GM12875 (cell line): ENCODE data around the gene ZMIZ2.

Source experiments
- H3K4me3 ChIP-seq: one replicate; pipeline ENCODE4 v1.5.1; 2011; ENCODE audit warnings: low read depth, low read length, control low read depth
- TF ChIP-seq, protein P1 (sequence below): IDR thresholded peaks from 2 replicates; pipeline ENCODE4 v1.5.1; 2011; ENCODE audit warnings: low read depth, mild to moderate bottlenecking, control low read depth, inconsistent platforms, low read length, moderate library complexity, borderline replicate concordance; ENCODE audit not compliant: insufficient read depth

Gene ZMIZ2

DNA sequence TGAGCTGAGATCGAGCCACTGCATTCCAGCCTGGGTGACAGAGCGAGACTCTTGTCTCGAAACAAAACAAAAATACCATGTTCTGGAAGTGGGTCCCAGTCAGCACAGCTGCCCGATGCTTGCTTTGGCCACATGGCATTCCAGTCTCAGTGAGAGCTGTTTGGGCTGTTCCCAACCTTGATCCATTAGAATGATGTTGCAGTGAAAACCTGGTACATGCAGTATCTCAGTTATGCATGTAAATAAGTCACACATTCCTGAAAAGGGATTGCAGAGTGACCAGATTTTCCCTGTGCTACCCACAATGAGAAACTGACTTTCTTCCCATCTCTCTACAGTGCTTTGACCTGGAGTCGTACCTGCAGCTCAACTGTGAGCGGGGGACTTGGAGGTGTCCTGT, 15.4 kb downstream of the ZMIZ2 start:
- H3K4me3 ChIP-seq, result no peak overlapping the region
- TF ChIP-seq, protein P1, sequence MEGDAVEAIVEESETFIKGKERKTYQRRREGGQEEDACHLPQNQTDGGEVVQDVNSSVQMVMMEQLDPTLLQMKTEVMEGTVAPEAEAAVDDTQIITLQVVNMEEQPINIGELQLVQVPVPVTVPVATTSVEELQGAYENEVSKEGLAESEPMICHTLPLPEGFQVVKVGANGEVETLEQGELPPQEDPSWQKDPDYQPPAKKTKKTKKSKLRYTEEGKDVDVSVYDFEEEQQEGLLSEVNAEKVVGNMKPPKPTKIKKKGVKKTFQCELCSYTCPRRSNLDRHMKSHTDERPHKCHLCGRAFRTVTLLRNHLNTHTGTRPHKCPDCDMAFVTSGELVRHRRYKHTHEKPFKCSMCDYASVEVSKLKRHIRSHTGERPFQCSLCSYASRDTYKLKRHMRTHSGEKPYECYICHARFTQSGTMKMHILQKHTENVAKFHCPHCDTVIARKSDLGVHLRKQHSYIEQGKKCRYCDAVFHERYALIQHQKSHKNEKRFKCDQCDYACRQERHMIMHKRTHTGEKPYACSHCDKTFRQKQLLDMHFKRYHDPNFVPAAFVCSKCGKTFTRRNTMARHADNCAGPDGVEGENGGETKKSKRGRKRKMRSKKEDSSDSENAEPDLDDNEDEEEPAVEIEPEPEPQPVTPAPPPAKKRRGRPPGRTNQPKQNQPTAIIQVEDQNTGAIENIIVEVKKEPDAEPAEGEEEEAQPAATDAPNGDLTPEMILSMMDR, result no peak

- TF ChIP-seq, protein P1, result no peak
- H3K4me3 ChIP-seq, result no peak overlapping the region
These were observed 16.3 kb downstream of the ZMIZ2 start for GRCh38 chr7:44764665-44765578.

DNA sequence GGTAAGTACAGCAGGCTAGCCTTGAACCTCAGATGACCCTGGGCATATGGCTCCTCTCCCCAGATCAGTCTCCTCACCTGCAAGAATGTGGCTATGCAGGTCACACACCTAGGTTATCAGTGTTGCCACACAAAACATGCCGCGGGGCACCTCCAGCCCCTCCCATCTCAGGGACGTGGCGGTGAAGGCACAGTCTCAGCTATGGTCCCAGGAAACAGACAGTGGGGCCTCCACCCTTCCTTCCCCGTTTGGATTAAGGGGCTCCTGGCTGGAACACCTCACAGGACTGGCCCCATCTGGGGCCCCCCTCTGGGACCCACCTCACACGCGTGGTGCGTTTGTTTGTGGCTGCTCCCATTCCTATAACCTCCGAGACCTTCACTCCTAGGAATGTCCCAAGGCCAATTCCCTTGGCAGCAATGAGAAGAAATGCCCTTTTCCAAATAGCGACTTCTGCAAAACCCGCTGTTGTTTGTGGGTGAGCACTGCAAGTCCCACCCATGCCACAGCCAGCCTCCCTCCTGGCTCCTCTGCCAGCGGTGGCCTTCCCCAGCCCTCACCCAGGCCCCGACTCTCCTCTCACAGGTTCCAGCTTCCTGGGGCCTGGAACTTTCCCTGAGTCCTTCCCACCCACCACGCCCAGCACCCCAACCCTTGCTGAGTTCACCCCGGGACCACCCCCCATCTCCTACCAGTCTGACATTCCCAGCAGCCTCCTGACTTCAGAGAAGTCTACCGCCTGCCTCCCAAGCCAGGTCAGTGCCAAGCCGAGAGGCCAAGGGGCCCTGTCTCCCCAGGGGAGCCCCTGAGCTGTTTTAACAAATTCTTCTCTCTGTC, 17.1 kb downstream of the ZMIZ2 start:
- TF ChIP-seq, protein P1, result no peak
- no peak overlapping the region for H3K4me3 ChIP-seq

DNA sequence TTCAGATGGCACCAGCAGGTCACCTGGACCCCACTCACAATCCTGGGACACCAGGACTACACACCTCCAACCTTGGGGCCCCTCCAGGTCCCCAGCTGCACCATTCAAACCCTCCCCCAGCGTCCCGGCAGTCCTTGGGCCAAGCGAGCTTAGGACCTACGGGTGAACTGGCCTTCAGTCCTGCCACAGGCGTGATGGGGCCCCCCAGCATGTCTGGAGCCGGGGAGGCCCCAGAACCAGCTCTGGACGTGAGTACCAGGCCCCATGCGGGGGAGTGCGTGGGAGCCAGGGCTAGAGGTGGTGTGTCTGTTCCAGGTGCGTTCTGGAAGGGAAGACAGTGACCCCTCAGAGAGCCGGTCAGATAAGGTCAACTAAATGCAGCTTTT, 17.8 kb downstream of the ZMIZ2 start:
- TF ChIP-seq, protein P1, result no peak
- H3K4me3 ChIP-seq, result no peak overlapping the region

- TF ChIP-seq, protein P1, result no peak
- no peak overlapping the region for H3K4me3 ChIP-seq
These were observed 18.7 kb downstream of the ZMIZ2 start for GRCh38 chr7:44767134-44767911.

DNA sequence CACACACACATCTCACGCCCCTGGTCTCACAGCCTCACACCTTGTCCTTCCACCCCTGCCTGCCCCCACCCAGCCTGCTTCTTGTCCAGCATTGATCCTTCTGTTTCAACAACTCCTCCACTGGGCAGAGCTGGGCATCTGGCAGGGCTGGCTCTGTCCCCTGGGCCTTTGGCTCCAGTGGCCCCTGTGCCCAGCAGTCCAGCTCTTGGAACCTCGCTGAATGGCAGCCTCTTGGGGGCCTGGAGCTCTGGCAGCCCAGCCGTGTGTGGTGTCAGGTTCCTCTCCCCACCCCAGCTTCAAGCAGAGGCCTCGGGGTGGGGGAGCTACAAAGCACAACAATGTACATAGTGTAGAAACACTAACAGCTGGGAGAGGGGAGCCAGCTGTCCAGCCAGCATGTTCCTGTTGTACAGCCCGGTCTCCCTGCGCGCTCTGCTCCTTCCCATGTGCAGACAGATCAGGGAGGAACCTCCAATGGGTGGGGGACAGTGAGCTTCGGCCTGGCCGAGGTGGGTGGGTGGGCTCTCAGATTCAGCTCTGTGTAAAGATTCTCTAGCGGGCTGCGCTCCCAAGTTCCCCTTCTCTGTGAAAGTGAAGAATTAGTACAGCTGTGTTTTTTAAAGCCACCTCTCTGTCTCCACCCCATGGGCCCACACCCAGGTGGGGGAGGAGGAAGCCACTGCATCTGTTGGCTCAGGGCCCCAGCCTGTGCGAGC, 19.4 kb downstream of the ZMIZ2 start:
- H3K4me3 ChIP-seq, result no peak overlapping the region
- TF ChIP-seq, protein P1, result no peak
